Measurements from ENCODE around the gene KRT78.

The KRT78 gene

GRCh38 chr12:52867642-52868041, 18.8 kb upstream of the KRT78 start:
- Histone ChIP-seq H3K9me2 (replicated peaks; ENCODE audit: low read depth, low read length) (no peaks in the 10 kb centered on the region), H3K27me3 (ENCODE audit: insufficient read depth, low read length, poor library complexity, severe bottlenecking) (no peaks in the 10 kb centered on the region), H3K9me3 (ENCODE audit: insufficient read depth, low read depth, low read length) (no peaks in the 10 kb centered on the region), H3F3A (ENCODE audit: low read depth) (no peaks in the 10 kb centered on the region), H4K20me1 (ENCODE audit: insufficient read depth, low read length, poor library complexity, severe bottlenecking) (no peaks in the 10 kb centered on the region), H3K9ac (ENCODE audit: low read depth, low read length, poor library complexity, severe bottlenecking) (no peak overlapping the region), H3K4me3 (ENCODE audit: low read length, poor library complexity, severe bottlenecking) (no peak overlapping the region), H3K4me2 (ENCODE audit: low read depth, low read length, poor library complexity, severe bottlenecking) (no peak overlapping the region), H3K36me3 (ENCODE audit: insufficient read depth, low read length) (no peaks in the 10 kb centered on the region), H2AFZ (ENCODE audit: low read length) (no peak overlapping the region), H3K79me2 (ENCODE audit: insufficient read depth, low read length) (no peaks in the 10 kb centered on the region), H3K4me1 (ENCODE audit: insufficient read depth, low read length, poor library complexity, severe bottlenecking) (peaks cover 11% of the 10 kb centered on the region)
- TF ChIP-seq EZH2phosphoT487 (IDR thresholded peaks at IDR 0.05; ENCODE audit: borderline replicate concordance) (no peak), CTCF (conservative IDR thresholded peaks at IDR 0.05; ENCODE audit: low read length) (no peak)

GRCh38 chr12:52867152-52867551, 18.4 kb upstream of the KRT78 start:
- H3K9ac ChIP-seq (ENCODE audit: low read depth, low read length, poor library complexity, severe bottlenecking): no peak overlapping the region
- no peaks in the 10 kb centered on the region for H3K27me3 ChIP-seq (ENCODE audit: insufficient read depth, low read length, poor library complexity, severe bottlenecking)
- H3K9me2 ChIP-seq (replicated peaks; ENCODE audit: low read depth, low read length): no peaks in the 10 kb centered on the region
- H3K36me3 ChIP-seq (ENCODE audit: insufficient read depth, low read length): no peaks in the 10 kb centered on the region
- H3F3A ChIP-seq (ENCODE audit: low read depth): no peaks in the 10 kb centered on the region
- TF ChIP-seq EZH2phosphoT487 (IDR thresholded peaks at IDR 0.05; ENCODE audit: borderline replicate concordance): no peak
- TF ChIP-seq CTCF (conservative IDR thresholded peaks at IDR 0.05; ENCODE audit: low read length): no peak
- peaks cover 11% of the 10 kb centered on the region for H3K4me1 ChIP-seq (ENCODE audit: insufficient read depth, low read length, poor library complexity, severe bottlenecking)
- no peak overlapping the region for H2AFZ ChIP-seq (ENCODE audit: low read length)
- H3K9me3 ChIP-seq (ENCODE audit: insufficient read depth, low read depth, low read length): no peaks in the 10 kb centered on the region
- H3K4me2 ChIP-seq (ENCODE audit: low read depth, low read length, poor library complexity, severe bottlenecking): no peak overlapping the region
- no peaks in the 10 kb centered on the region for H4K20me1 ChIP-seq (ENCODE audit: insufficient read depth, low read length, poor library complexity, severe bottlenecking)
- H3K79me2 ChIP-seq (ENCODE audit: insufficient read depth, low read length): no peaks in the 10 kb centered on the region
- H3K4me3 ChIP-seq (ENCODE audit: low read length, poor library complexity, severe bottlenecking): no peak overlapping the region

- Histone ChIP-seq H3K79me2 (ENCODE audit: insufficient read depth, low read length) (no peaks in the 10 kb centered on the region), H2AFZ (ENCODE audit: low read length) (no peak overlapping the region), H3F3A (ENCODE audit: low read depth) (no peaks in the 10 kb centered on the region), H3K4me2 (ENCODE audit: low read depth, low read length, poor library complexity, severe bottlenecking) (no peak overlapping the region), H3K9me2 (replicated peaks; ENCODE audit: low read depth, low read length) (no peaks in the 10 kb centered on the region), H4K20me1 (ENCODE audit: insufficient read depth, low read length, poor library complexity, severe bottlenecking) (no peaks in the 10 kb centered on the region), H3K9ac (ENCODE audit: low read depth, low read length, poor library complexity, severe bottlenecking) (no peak overlapping the region), H3K27me3 (ENCODE audit: insufficient read depth, low read length, poor library complexity, severe bottlenecking) (no peaks in the 10 kb centered on the region), H3K36me3 (ENCODE audit: insufficient read depth, low read length) (no peaks in the 10 kb centered on the region), H3K4me3 (ENCODE audit: low read length, poor library complexity, severe bottlenecking) (no peak overlapping the region), H3K4me1 (ENCODE audit: insufficient read depth, low read length, poor library complexity, severe bottlenecking) (no peaks in the 10 kb centered on the region), H3K9me3 (ENCODE audit: insufficient read depth, low read depth, low read length) (no peaks in the 10 kb centered on the region)
- TF ChIP-seq EZH2phosphoT487 (IDR thresholded peaks at IDR 0.05; ENCODE audit: borderline replicate concordance): no peak
- TF ChIP-seq CTCF (conservative IDR thresholded peaks at IDR 0.05; ENCODE audit: low read length): peak; percentile 94
Observed at GRCh38 chr12:52865090-52865944, 16.5 kb upstream of the KRT78 start.
